Measurements from ENCODE around the gene SPTB.

DNA sequence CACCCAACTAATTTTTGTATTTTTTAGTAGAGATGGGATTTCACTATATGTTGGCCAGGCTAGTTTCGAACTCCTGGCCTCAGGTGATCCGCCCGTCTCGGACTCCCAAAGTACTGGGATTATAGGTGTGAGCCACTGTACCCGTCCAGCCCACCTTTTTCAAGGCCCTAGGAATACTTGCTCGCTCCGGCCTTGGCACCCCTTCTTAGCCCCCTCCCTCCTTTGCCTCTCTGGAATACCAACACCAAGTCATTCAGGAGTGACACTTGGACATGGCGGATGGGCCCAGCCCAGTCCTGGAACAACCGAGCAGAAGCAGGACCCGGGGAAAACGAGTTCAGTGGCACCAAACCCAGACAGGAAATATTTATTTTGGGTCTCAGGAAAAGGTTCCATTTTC, 146.4 kb downstream of the SPTB start:
- TF ChIP-seq, protein P1, sequence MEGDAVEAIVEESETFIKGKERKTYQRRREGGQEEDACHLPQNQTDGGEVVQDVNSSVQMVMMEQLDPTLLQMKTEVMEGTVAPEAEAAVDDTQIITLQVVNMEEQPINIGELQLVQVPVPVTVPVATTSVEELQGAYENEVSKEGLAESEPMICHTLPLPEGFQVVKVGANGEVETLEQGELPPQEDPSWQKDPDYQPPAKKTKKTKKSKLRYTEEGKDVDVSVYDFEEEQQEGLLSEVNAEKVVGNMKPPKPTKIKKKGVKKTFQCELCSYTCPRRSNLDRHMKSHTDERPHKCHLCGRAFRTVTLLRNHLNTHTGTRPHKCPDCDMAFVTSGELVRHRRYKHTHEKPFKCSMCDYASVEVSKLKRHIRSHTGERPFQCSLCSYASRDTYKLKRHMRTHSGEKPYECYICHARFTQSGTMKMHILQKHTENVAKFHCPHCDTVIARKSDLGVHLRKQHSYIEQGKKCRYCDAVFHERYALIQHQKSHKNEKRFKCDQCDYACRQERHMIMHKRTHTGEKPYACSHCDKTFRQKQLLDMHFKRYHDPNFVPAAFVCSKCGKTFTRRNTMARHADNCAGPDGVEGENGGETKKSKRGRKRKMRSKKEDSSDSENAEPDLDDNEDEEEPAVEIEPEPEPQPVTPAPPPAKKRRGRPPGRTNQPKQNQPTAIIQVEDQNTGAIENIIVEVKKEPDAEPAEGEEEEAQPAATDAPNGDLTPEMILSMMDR (IDR thresholded peaks at IDR 0.05) = no peak
- TF ChIP-seq ZFX (IDR thresholded peaks at IDR 0.05; ENCODE audit: borderline replicate concordance) = no peak
